OCI-LY7 (cell line): ENCODE data around the gene MACROD2.

Source experiments
- CTCF ChIP-seq: fragments of 200-600 bp; sonication (generic); conservative IDR thresholded peaks from 2 replicates; pipeline ENCODE4 v1.5.1; 2014; ENCODE audit warnings: mild to moderate bottlenecking, antibody characterized with exemption, low read length, moderate library complexity, mixed read lengths
- EZH2phosphoT487 ChIP-seq: fragments of 200-600 bp; sonication (generic); IDR thresholded peaks from 2 replicates; pipeline ENCODE4 v1.6.1; 2018; ENCODE audit warnings: low read depth, borderline replicate concordance, mild to moderate bottlenecking, mixed run types, antibody characterized with exemption, low read length, moderate library complexity, mixed read lengths

- no peak for TF ChIP-seq CTCF
- TF ChIP-seq EZH2phosphoT487: no peak
Observed at GRCh38 chr20:15224199-15224598, 1228.9 kb downstream of the MACROD2 start.
